ENCODE measurements around the gene LTBP3.

Gene LTBP3

GRCh38 chr11:65580031-65580692, 22.0 kb upstream of the LTBP3 start:
- TF ChIP-seq, protein P1, sequence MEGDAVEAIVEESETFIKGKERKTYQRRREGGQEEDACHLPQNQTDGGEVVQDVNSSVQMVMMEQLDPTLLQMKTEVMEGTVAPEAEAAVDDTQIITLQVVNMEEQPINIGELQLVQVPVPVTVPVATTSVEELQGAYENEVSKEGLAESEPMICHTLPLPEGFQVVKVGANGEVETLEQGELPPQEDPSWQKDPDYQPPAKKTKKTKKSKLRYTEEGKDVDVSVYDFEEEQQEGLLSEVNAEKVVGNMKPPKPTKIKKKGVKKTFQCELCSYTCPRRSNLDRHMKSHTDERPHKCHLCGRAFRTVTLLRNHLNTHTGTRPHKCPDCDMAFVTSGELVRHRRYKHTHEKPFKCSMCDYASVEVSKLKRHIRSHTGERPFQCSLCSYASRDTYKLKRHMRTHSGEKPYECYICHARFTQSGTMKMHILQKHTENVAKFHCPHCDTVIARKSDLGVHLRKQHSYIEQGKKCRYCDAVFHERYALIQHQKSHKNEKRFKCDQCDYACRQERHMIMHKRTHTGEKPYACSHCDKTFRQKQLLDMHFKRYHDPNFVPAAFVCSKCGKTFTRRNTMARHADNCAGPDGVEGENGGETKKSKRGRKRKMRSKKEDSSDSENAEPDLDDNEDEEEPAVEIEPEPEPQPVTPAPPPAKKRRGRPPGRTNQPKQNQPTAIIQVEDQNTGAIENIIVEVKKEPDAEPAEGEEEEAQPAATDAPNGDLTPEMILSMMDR (IDR thresholded peaks at IDR 0.05; ENCODE audit: control insufficient read depth, insufficient read depth, low read depth, low read length, missing control alignments) = no peak
- no peak for DNase-seq (ENCODE audit: low read depth)

GRCh38 chr11:65579291-65579690, 21.1 kb upstream of the LTBP3 start:
- H3K4me3 ChIP-seq (ENCODE audit: control insufficient read depth, low read depth, low read length) = no peak overlapping the region
- TF ChIP-seq, protein P1 (IDR thresholded peaks at IDR 0.05; ENCODE audit: control insufficient read depth, insufficient read depth, low read depth, low read length, missing control alignments) = no peak
- no peak for DNase-seq (ENCODE audit: low read depth)

More at GRCh38 chr11:65580031-65580692, 22.0 kb upstream of the LTBP3 start:
- H3K4me3 ChIP-seq (ENCODE audit: control insufficient read depth, low read depth, low read length) = no peak overlapping the region

DNA sequence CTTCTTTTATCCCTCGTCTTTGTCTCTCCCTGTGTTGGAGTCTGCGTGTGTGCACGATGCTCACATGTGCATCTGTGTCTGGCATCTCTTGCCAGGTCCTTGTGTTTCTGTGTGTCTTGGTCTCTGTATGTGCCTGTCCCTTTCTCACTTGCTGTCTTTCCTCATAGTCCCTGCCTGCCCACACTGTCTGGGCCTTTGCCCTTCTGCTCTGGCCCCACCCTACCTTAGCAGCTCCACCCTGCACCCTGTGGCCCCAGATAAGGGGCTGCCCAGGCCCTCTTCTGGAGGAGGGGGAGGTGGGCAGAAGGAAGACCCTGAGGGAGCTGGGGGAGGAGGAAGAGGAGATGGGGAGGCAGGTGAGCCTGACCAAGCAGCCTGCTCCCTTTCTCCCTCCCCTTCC, 20.5 kb upstream of the LTBP3 start:
- DNase-seq (ENCODE audit: low read depth) = no peak
- no peak overlapping the region for H3K4me3 ChIP-seq (ENCODE audit: control insufficient read depth, low read depth, low read length)
- TF ChIP-seq, protein P1 (IDR thresholded peaks at IDR 0.05; ENCODE audit: control insufficient read depth, insufficient read depth, low read depth, low read length, missing control alignments) = no peak

DNA sequence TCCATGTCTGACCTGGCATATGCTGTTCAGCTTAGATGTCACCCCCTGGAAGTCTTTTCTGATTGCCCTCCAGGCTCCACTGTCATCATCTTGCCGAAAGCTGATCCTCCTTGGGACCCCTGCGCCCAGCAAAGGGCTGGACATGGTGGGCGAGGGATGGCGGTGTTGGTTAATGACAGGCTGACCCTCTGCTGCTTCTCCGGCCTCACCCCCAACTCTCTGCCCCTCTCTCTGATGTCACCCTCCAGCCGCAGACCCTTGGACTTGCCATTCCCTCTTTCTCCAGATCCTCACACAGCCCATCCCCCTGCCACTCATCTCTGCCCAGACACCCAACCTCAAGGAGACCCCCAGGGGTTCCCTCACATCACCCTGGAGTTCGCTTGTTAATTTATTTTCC, 20.0 kb upstream of the LTBP3 start:
- H3K4me3 ChIP-seq (ENCODE audit: control insufficient read depth, low read depth, low read length) = 0 out of 2 replicates have a peak overlapping the region, but pooled peaks have one; percentile 86
- TF ChIP-seq, protein P1 (IDR thresholded peaks at IDR 0.05; ENCODE audit: control insufficient read depth, insufficient read depth, low read depth, low read length, missing control alignments) = no peak
- no peak for DNase-seq (ENCODE audit: low read depth)

- no peak for DNase-seq (ENCODE audit: low read depth)
- TF ChIP-seq, protein P1 (IDR thresholded peaks at IDR 0.05; ENCODE audit: control insufficient read depth, insufficient read depth, low read depth, low read length, missing control alignments) = no peak
- peak overlapping the region; percentile 86 for H3K4me3 ChIP-seq (ENCODE audit: control insufficient read depth, low read depth, low read length)
Measured at GRCh38 chr11:65577756-65578109, 19.6 kb upstream of the LTBP3 start.

DNA sequence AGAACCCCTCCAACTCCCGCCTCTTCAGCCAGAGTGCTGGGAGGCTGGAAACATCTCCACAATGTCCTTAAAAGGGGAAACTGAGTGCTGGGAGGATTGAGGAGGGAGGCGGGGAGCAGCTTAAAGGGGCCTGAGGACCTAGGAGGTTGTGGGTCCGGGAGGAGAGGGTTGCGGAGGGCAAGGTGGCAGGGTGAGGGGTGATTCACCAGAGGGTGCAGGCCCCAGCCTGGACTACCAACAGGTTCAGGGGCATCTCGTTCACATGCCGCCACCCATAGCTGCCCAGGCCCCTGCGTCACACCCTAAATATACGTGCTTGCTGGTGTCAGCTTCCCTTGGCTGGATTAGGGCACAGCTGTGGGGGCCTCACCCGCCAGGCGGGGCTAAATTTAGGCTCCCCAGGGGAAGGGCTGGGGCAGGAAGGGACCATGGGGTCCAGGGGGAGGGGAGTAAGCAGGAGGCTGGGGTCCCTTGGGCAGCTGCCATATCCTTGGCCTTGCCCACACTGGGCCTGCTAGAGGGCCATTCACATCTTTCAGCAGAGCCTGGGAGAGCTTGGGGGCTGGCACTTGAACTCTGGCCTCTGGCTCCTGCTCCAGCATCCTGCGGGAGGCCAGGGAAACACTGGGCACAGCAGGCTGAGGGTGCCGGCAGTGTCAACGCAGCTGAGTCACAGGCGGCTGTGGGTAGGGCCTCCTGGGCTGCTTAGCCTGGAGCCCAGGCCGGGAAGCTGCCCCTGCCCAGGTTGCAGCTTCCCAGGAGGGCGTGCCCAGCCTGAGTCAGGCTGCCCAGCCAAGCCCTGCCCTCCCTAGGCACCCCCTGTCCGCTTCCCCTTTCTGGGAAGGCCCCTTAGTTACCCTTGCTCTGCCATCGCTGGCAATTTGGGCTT, 19.0 kb upstream of the LTBP3 start:
- peak overlapping the region; percentile 86 for H3K4me3 ChIP-seq (ENCODE audit: control insufficient read depth, low read depth, low read length)
- DNase-seq (ENCODE audit: low read depth) = no peak
- TF ChIP-seq, protein P1 (IDR thresholded peaks at IDR 0.05; ENCODE audit: control insufficient read depth, insufficient read depth, low read depth, low read length, missing control alignments) = no peak
